HCEC 1CT (cell line): Measurements from ENCODE around the gene SNAP25.

Experiments used
- DNase-seq: peaks from one replicate; pipeline ENCODE4 v3.0.0-alpha.2; 2017

Gene SNAP25

GRCh38 chr20:10217721-10218410 is 764 bp upstream of the SNAP25 start:
- DNase-seq, result no peak

- DNase-seq, result peak; percentile 45
Measured at GRCh38 chr20:10219452-10219791, 792 bp downstream of the SNAP25 start.

GRCh38 chr20:10219993-10220750 is 1.5 kb downstream of the SNAP25 start:
- no peak for DNase-seq

- DNase-seq, result no peak
Measured at GRCh38 chr20:10221021-10221420, 2.4 kb downstream of the SNAP25 start.

GRCh38 chr20:10225439-10226060 is 6.9 kb downstream of the SNAP25 start:
- no peak for DNase-seq

- no peak for DNase-seq
Measured at GRCh38 chr20:10228330-10228729, 9.7 kb downstream of the SNAP25 start.

- no peak for DNase-seq
Measured at GRCh38 chr20:10231290-10231689, 12.7 kb downstream of the SNAP25 start.

GRCh38 chr20:10236540-10237533 is 18.2 kb downstream of the SNAP25 start:
- no peak for DNase-seq

- DNase-seq, result no peak
Measured at GRCh38 chr20:10239954-10240353, 21.3 kb downstream of the SNAP25 start.

GRCh38 chr20:10240655-10241054 is 22.0 kb downstream of the SNAP25 start:
- DNase-seq, result no peak

GRCh38 chr20:10242166-10242565 is 23.5 kb downstream of the SNAP25 start:
- no peak for DNase-seq

- no peak for DNase-seq
Measured at GRCh38 chr20:10247440-10247839, 28.8 kb downstream of the SNAP25 start.

- no peak for DNase-seq
Measured at GRCh38 chr20:10249048-10249770, 30.6 kb downstream of the SNAP25 start.

- no peak for DNase-seq
Measured at GRCh38 chr20:10249822-10250221, 31.2 kb downstream of the SNAP25 start.

GRCh38 chr20:10250902-10251301 is 32.3 kb downstream of the SNAP25 start:
- DNase-seq, result no peak

GRCh38 chr20:10253780-10254179 is 35.1 kb downstream of the SNAP25 start:
- DNase-seq, result no peak

GRCh38 chr20:10255846-10256245 is 37.2 kb downstream of the SNAP25 start:
- no peak for DNase-seq

- no peak for DNase-seq
Measured at GRCh38 chr20:10259166-10259565, 40.5 kb downstream of the SNAP25 start.

GRCh38 chr20:10260316-10260715 is 41.7 kb downstream of the SNAP25 start:
- DNase-seq, result no peak

GRCh38 chr20:10261702-10262101 is 43.1 kb downstream of the SNAP25 start:
- no peak for DNase-seq

- DNase-seq, result no peak
Measured at GRCh38 chr20:10263385-10264165, 44.9 kb downstream of the SNAP25 start.
